Caco-2 (cell line): ENCODE results near the gene ABCD1. TPM values are rescaled to one million over a fixed set of nuclear protein-coding genes. Genes with fewer than 3 reads are reported as not detected.

Source experiments
- BruUV-seq: library from RNA; stranded (reverse); fragments of 400-500 nt; replicated peaks from 2 replicates; lab custom pipeline; 2021; lab: Mats Ljungman, UMichigan
- CTCF ChIA-PET: fragments of 300-600 bp; sonication (Branson Sonifier 250); formaldehyde crosslinking; loops from one replicate; lab custom pipeline; 2022; ENCODE audit warnings: antibody characterized with exemption; lab: Charles Lee
- POLR2A ChIA-PET: fragments of 300-600 bp; sonication (Branson Sonifier 250); formaldehyde crosslinking; loops from one replicate; lab custom pipeline; 2022; ENCODE audit warnings: antibody characterized with exemption; lab: Charles Lee
- DNase-seq, 2 experiments: peaks; one replicate each; pipeline versions ENCODE4 v3.0.0 to v3.0.0-alpha.2; 2020 to 2022
- H3K27me3 ChIP-seq: replicated peaks from 2 replicates; pipeline ENCODE4 v1.6.0; 2011; ENCODE audit warnings: low read length; ENCODE audit not compliant: control insufficient read depth, insufficient read depth
- H3K36me3 ChIP-seq: 2 replicates; pipeline ENCODE4 v1.5.1; 2011; ENCODE audit warnings: low read length; ENCODE audit not compliant: control insufficient read depth, insufficient read depth
- H3K4me1 ChIP-seq: fragments of 250-450 bp; sonication (Bioruptor Pico); 2 replicates; pipeline ENCODE4 v1.5.1; 2020; ENCODE audit warnings: mild to moderate bottlenecking
- H3K4me3 ChIP-seq: 2 replicates; pipeline ENCODE4 v1.5.1; 2011; ENCODE audit warnings: low read depth, mild to moderate bottlenecking, control low read depth, low read length
- H3K9me3 ChIP-seq: fragments of 250-450 bp; sonication (Bioruptor Pico); 2 replicates; pipeline ENCODE4 v1.5.1; 2020; ENCODE audit warnings: mild to moderate bottlenecking, moderate library complexity
- H3K27ac Mint-ChIP-seq: one replicate; pipeline ENCODE4 v1.8.0; 2022; ENCODE audit warnings: mixed read lengths; ENCODE audit not compliant: unreplicated experiment
- H3K27me3 Mint-ChIP-seq: one replicate; pipeline ENCODE4 v1.8.0; 2022; ENCODE audit warnings: mixed read lengths; ENCODE audit not compliant: insufficient read depth, unreplicated experiment
- H3K36me3 Mint-ChIP-seq: one replicate; pipeline ENCODE4 v1.8.0; 2022; ENCODE audit warnings: mild to moderate bottlenecking, mixed read lengths; ENCODE audit not compliant: insufficient read depth, unreplicated experiment
- H3K4me1 Mint-ChIP-seq: one replicate; pipeline ENCODE4 v1.8.0; 2022; ENCODE audit warnings: low read depth, mixed read lengths; ENCODE audit not compliant: unreplicated experiment
- H3K4me3 Mint-ChIP-seq: one replicate; pipeline ENCODE4 v1.8.0; 2022; ENCODE audit warnings: mild to moderate bottlenecking, moderate library complexity, mixed read lengths; ENCODE audit not compliant: unreplicated experiment
- H3K9me3 Mint-ChIP-seq: one replicate; pipeline ENCODE4 v1.8.0; 2022; ENCODE audit warnings: mixed read lengths; ENCODE audit not compliant: unreplicated experiment
- CTCF ChIP-seq, 2 experiments: fragments of 200-600 bp in 1 of 2; IDR thresholded peaks; 1 replicate in 1 of 2; 2 replicates in 1 of 2; pipeline versions ENCODE4 v1.5.1 to v1.8.0; 2011 to 2022; ENCODE audit warnings: antibody characterized with exemption in 1 of 2, control low read depth in 1 of 2, inconsistent platforms in 1 of 2, low read depth in 1 of 2, low read length in 1 of 2, mild to moderate bottlenecking in 1 of 2, moderate library complexity in 1 of 2; ENCODE audit not compliant: insufficient read depth in 1 of 2, severe bottlenecking in 1 of 2, unreplicated experiment in 1 of 2
- intact Hi-C: fragments of 100-400 bp; cut with micrococcal nuclease; formaldehyde crosslinking; loops from one replicate; pipeline ENCODE4 v1.10.0; 2022; ENCODE audit not compliant: unreplicated experiment
- total RNA-seq: library from RNA; stranded (reverse); gene quantifications from 2 replicates; pipeline ENCODE4 v1.2.3, GENCODE V29; 2022

Gene ABCD1
- total RNA-seq, 1 experiment from 2014 or later: 4.3 TPM

- H3K4me1 ChIP-seq: no peaks in the 10 kb centered on the region
- ChIA-PET POLR2A (no interaction called here), CTCF (no interaction called here)
- no peak for TF ChIP-seq CTCF (IDR thresholded peaks at IDR 0.05; ENCODE audit: insufficient read depth in 1 of 2, low read depth in 1 of 2, low read length in 1 of 2, severe bottlenecking in 1 of 2, unreplicated experiment in 1 of 2)
- BruUV-seq: no TSS peak
- no peak overlapping the region for H3K4me3 Mint-ChIP-seq
- H3K36me3 Mint-ChIP-seq: peaks cover 35% of the 10 kb centered on the region
- H3K27me3 Mint-ChIP-seq: no peaks in the 10 kb centered on the region
- intact Hi-C loops: no loop called here
- no peak overlapping the region for H3K27ac Mint-ChIP-seq
- no peak overlapping the region for H3K4me3 ChIP-seq
- no peaks in the 10 kb centered on the region for H3K9me3 Mint-ChIP-seq
- no peaks in the 10 kb centered on the region for H3K9me3 ChIP-seq
- H3K4me1 Mint-ChIP-seq: no peaks in the 10 kb centered on the region
- no peak for DNase-seq
- no peaks in the 10 kb centered on the region for H3K27me3 ChIP-seq
- no peaks in the 10 kb centered on the region for H3K36me3 ChIP-seq
Observed at GRCh38 chrX:153700376-153700945, 24.2 kb upstream of the ABCD1 start.

GRCh38 chrX:153700967-153701366, 23.7 kb upstream of the ABCD1 start:
- CTCF ChIA-PET: no interaction called here
- Mint-ChIP-seq H3K9me3 (no peaks in the 10 kb centered on the region), H3K36me3 (peaks cover 30% of the 10 kb centered on the region)

GRCh38 chrX:153701706-153702105, 22.9 kb upstream of the ABCD1 start:
- Mint-ChIP-seq H3K27ac (no peak overlapping the region), H3K36me3 (peaks cover 26% of the 10 kb centered on the region), H3K27me3 (no peaks in the 10 kb centered on the region), H3K4me3 (no peak overlapping the region), H3K9me3 (no peaks in the 10 kb centered on the region), H3K4me1 (no peaks in the 10 kb centered on the region)
- no peaks in the 10 kb centered on the region for H3K9me3 ChIP-seq
- no peaks in the 10 kb centered on the region for H3K4me1 ChIP-seq
- ChIA-PET POLR2A (no interaction called here), CTCF (no interaction called here)
- DNase-seq: no peak
- no peak for TF ChIP-seq CTCF (IDR thresholded peaks at IDR 0.05; ENCODE audit: insufficient read depth in 1 of 2, low read depth in 1 of 2, low read length in 1 of 2, severe bottlenecking in 1 of 2, unreplicated experiment in 1 of 2)
- H3K4me3 ChIP-seq: no peak overlapping the region
- no peaks in the 10 kb centered on the region for H3K36me3 ChIP-seq
- intact Hi-C loops: no loop called here
- H3K27me3 ChIP-seq: no peaks in the 10 kb centered on the region
- no TSS peak for BruUV-seq

More at GRCh38 chrX:153700967-153701366, 23.7 kb upstream of the ABCD1 start:
- Histone ChIP-seq H3K27me3 (no peaks in the 10 kb centered on the region), H3K36me3 (no peaks in the 10 kb centered on the region), H3K9me3 (no peaks in the 10 kb centered on the region), H3K4me1 (no peaks in the 10 kb centered on the region), H3K4me3 (no peak overlapping the region)
- H3K27ac Mint-ChIP-seq: no peak overlapping the region
- no peak for TF ChIP-seq CTCF (IDR thresholded peaks at IDR 0.05; ENCODE audit: insufficient read depth in 1 of 2, low read depth in 1 of 2, low read length in 1 of 2, severe bottlenecking in 1 of 2, unreplicated experiment in 1 of 2)
- no TSS peak for BruUV-seq
- no peaks in the 10 kb centered on the region for H3K4me1 Mint-ChIP-seq
- intact Hi-C loops: no loop called here
- POLR2A ChIA-PET: no interaction called here
- no peak for DNase-seq
- H3K27me3 Mint-ChIP-seq: no peaks in the 10 kb centered on the region
- no peak overlapping the region for H3K4me3 Mint-ChIP-seq
